HepG2 (cell line): ENCODE measurements around the gene TRAPPC3. TPM values are rescaled to one million over a fixed set of nuclear protein-coding genes. Genes with fewer than 3 reads are reported as not detected.

ENCODE experiments used
- ATAC-seq: fragments of 200-7000 bp; cut with Tn5 transposase; 3 replicates; pipeline ENCODE4 v1.9.1; 2020; ENCODE audit warnings: mild to moderate bottlenecking, moderate library complexity
- BruUV-seq: library from RNA; stranded (reverse); fragments of 400-500 nt; replicated peaks from 2 replicates; lab custom pipeline; 2021; lab: Mats Ljungman, UMichigan
- CTCF ChIA-PET: fragments of 300-600 bp; formaldehyde crosslinking; extraction: SDS; loops from one replicate; lab custom pipeline; 2021; ENCODE audit warnings: low total read pairs, inconsistent platforms, low intra/inter-chr PET ratio; lab: Yijun Ruan, JAX
- POLR2A ChIA-PET: fragments of 350-600 bp; sonication (Branson Sonifier 250); formaldehyde crosslinking; loops from one replicate; lab custom pipeline; 2020; ENCODE audit warnings: antibody characterized with exemption, inconsistent platforms; lab: Yijun Ruan, JAX
- DNase-seq: peaks from one replicate; pipeline ENCODE4 v3.0.0-alpha.2; 2015; ENCODE audit warnings: low spot score
- FAIRE-seq: peaks from 3 replicates; lab custom pipeline; 2011; peaks lifted over from hg19 to GRCh38; lab: Jason Lieb, UNC
- H2AFZ ChIP-seq: one replicate; pipeline ENCODE4 v1.6.1; 2011; ENCODE audit warnings: low read length, inconsistent platforms
- H3K27ac ChIP-seq: fragments of 300-600 bp; 3 replicates; pipeline ENCODE4 v1.8.0; 2011; ENCODE audit warnings: mixed run types, mild to moderate bottlenecking, mixed read lengths, low read length, inconsistent platforms; ENCODE audit not compliant: insufficient read depth; ENCODE audit errors: extremely low read length
- H3K27me3 ChIP-seq, 2 experiments: fragments of 200-600 bp in 1 of 2; 2 replicates in 1 of 2; 3 replicates in 1 of 2; pipeline versions ENCODE4 v1.6.0 to v1.8.0; 2011; ENCODE audit warnings: low read length in 2 of 2, mild to moderate bottlenecking in 2 of 2, moderate library complexity in 2 of 2, inconsistent platforms in 1 of 2; ENCODE audit not compliant: insufficient read depth in 2 of 2, control insufficient read depth in 1 of 2
- H3K36me3 ChIP-seq, 2 experiments: fragments of 200-600 bp in 1 of 2; replicated peaks in 1 of 2; 2 replicates in 1 of 2; 3 replicates in 1 of 2; pipeline versions ENCODE4 v1.5.1 to v1.8.0; 2011; ENCODE audit warnings: low read length in 2 of 2, inconsistent platforms in 1 of 2; ENCODE audit not compliant: insufficient read depth in 2 of 2, control insufficient read depth in 1 of 2
- H3K4me1 ChIP-seq: 2 replicates; pipeline ENCODE4 v1.5.1; 2012; ENCODE audit warnings: low read length, inconsistent platforms; ENCODE audit not compliant: insufficient read depth
- H3K4me2 ChIP-seq: 2 replicates; pipeline ENCODE4 v1.6.0; 2011; ENCODE audit warnings: low read depth, low read length, inconsistent platforms
- H3K4me3 ChIP-seq, 3 experiments: fragments of 200-600 bp in 1 of 3; sonication (generic), shearing (Covaris generic) in 1 of 3; replicated peaks in 1 of 3; 2 replicates each; pipeline ENCODE4 v1.5.1; 2011 to 2016; ENCODE audit warnings: low read length in 3 of 3, inconsistent platforms in 2 of 3, low read depth in 2 of 3, mild to moderate bottlenecking in 2 of 3, control low read depth in 1 of 3, mixed read lengths in 1 of 3; ENCODE audit not compliant: insufficient read depth in 1 of 3
- H3K79me2 ChIP-seq: one replicate; pipeline ENCODE4 v1.6.1; 2011; ENCODE audit warnings: low read length, inconsistent platforms; ENCODE audit not compliant: insufficient read depth
- H3K9ac ChIP-seq: 2 replicates; pipeline ENCODE4 v1.6.0; 2011; ENCODE audit warnings: mild to moderate bottlenecking, low read depth, low read length, inconsistent platforms; ENCODE audit not compliant: insufficient read depth
- H3K9me3 ChIP-seq: 2 replicates; pipeline ENCODE4 v1.5.1; 2012; ENCODE audit warnings: mild to moderate bottlenecking, low read length
- H4K20me1 ChIP-seq: 2 replicates; pipeline ENCODE4 v1.6.0; 2011; ENCODE audit warnings: inconsistent platforms, mild to moderate bottlenecking, low read length, moderate library complexity; ENCODE audit not compliant: insufficient read depth
- ASH2L ChIP-seq: fragments of 300-600, 200-600 bp; sonication (generic); IDR thresholded peaks from 2 replicates; pipeline ENCODE4 v1.7.0; 2017; ENCODE audit warnings: low read depth, mild to moderate bottlenecking, moderate library complexity, mixed read lengths, low read length; ENCODE audit not compliant: insufficient read length
- CEBPB ChIP-seq: IDR thresholded peaks from 2 replicates; pipeline ENCODE4 v1.6.1; 2011; ENCODE audit warnings: low read depth, low read length, improper control_type of control experiment, borderline replicate concordance
- CEBPG ChIP-seq: IDR thresholded peaks from 2 replicates; pipeline ENCODE4 v1.6.1; 2016
- FOXO1 ChIP-seq: sonication (generic); formaldehyde crosslinking; IDR thresholded peaks from 2 replicates; pipeline ENCODE4 v1.4.0; 2020; ENCODE audit warnings: missing genetic modification reagents
- GATA4 ChIP-seq: sonication (generic); IDR thresholded peaks from 2 replicates; pipeline ENCODE4 v1.6.1; 2016; ENCODE audit warnings: antibody characterized with exemption, low read depth, borderline replicate concordance
- HDAC1 ChIP-seq: sonication (generic); formaldehyde crosslinking; IDR thresholded peaks from 2 replicates; pipeline ENCODE4 v1.5.1; 2020; ENCODE audit warnings: mild to moderate bottlenecking, missing genetic modification reagents
- HDAC6 ChIP-seq: fragments of 200-600 bp; sonication (generic); IDR thresholded peaks from 2 replicates; pipeline ENCODE4 v1.7.0; 2017; ENCODE audit warnings: mild to moderate bottlenecking, antibody characterized with exemption, low read length, low read depth
- ISL2 ChIP-seq: sonication (generic); formaldehyde crosslinking; IDR thresholded peaks from 2 replicates; pipeline ENCODE4 v1.5.0; 2020; ENCODE audit warnings: missing genetic modification reagents
- JDP2 ChIP-seq: sonication (generic); formaldehyde crosslinking; IDR thresholded peaks from 2 replicates; pipeline ENCODE4 v1.8.1; 2022; ENCODE audit warnings: missing genetic modification reagents, borderline replicate concordance
- MATR3 ChIP-seq: sonication (generic); formaldehyde crosslinking; IDR thresholded peaks from 2 replicates; pipeline ENCODE4 v1.4.0; 2020; ENCODE audit warnings: missing genetic modification reagents
- MXI1 ChIP-seq: IDR thresholded peaks from 3 replicates; pipeline ENCODE4 v1.6.1; 2012; ENCODE audit warnings: low read depth, low read length, inconsistent platforms, borderline replicate concordance
- ZNF562 ChIP-seq: sonication (generic); formaldehyde crosslinking; IDR thresholded peaks from 2 replicates; pipeline ENCODE4 v1.8.0; 2022; ENCODE audit warnings: missing genetic modification reagents, borderline replicate concordance
- ZNF570 ChIP-seq: sonication (generic); formaldehyde crosslinking; IDR thresholded peaks from 2 replicates; pipeline ENCODE4 v1.4.0; 2020; ENCODE audit warnings: mild to moderate bottlenecking, missing genetic modification reagents, borderline replicate concordance
- ZNF589 ChIP-seq: sonication (generic); formaldehyde crosslinking; conservative IDR thresholded peaks from 2 replicates; pipeline ENCODE4 v1.8.0; 2022; ENCODE audit warnings: mild to moderate bottlenecking, moderate library complexity, missing genetic modification reagents
- WGBS: methylation state at CpG from one replicate; pipeline ENCODE4 v1.1.6; 2017; ENCODE audit warnings: low lambda C conversion rate; 5-methylcytosine and 5-hydroxymethylcytosine counted together
- in situ Hi-C: cut with HindIII; loops from 2 replicates; pipeline ENCODE4 v1.10.0; 2017; ENCODE audit warnings: low pct_unique_long_range_greater_than_20kb; ENCODE audit not compliant: extremely low pct_ligation_motif_present
- intact Hi-C: fragments of 100-400 bp; cut with micrococcal nuclease; formaldehyde crosslinking; loops from one replicate; pipeline ENCODE4 v1.10.0; 2022; ENCODE audit not compliant: unreplicated experiment
- polyA plus RNA-seq, 8 experiments: library from polyadenylated mRNA; depleted of rRNA in 3 of 8; stranded (reverse) in 7 of 8; unstranded in 1 of 8; fragments of >200 nt; fragmentation: Illumina TruSeq in 4 of 8; extraction: Trizol in 4 of 8; gene quantifications; 2 replicates each; pipeline versions ENCODE4 v1.2.1 to v1.2.3, GENCODE V29; 2011 to 2016; ENCODE audit warnings: low read depth in 4 of 8, missing spikeins in 1 of 8, mixed read lengths in 1 of 8; ENCODE audit not compliant: insufficient read depth in 1 of 8
- total RNA-seq, 5 experiments: library from RNA; depleted of rRNA; stranded (reverse); fragments of >200 nt; fragmentation: Illumina TruSeq; extraction: Trizol; gene quantifications; 2 replicates each; pipeline ENCODE4 v1.2.3, GENCODE V29; 2016; ENCODE audit warnings: low read depth in 1 of 5
- TF ChIP-seq, protein P1 (sequence below): sonication (generic); formaldehyde crosslinking; IDR thresholded peaks from 2 replicates; pipeline ENCODE4 v1.8.1; 2023; ENCODE audit warnings: mild to moderate bottlenecking, missing genetic modification reagents, borderline replicate concordance
- TF ChIP-seq, protein P2 (sequence below): sonication (generic); formaldehyde crosslinking; IDR thresholded peaks from 2 replicates; pipeline ENCODE4 v1.5.0; 2020; ENCODE audit warnings: missing genetic modification reagents
- TF ChIP-seq, protein P3 (sequence below): fragments of 450-650 bp; IDR thresholded peaks from 2 replicates; pipeline ENCODE4 v1.6.1; 2017

TRAPPC3 gene
- total and polyA plus RNA-seq, 2 of the 13 experiments (the other 11 are each of a cell fraction or from before 2014, with no cell fraction given), result 53.7 to 62.4 TPM

DNA sequence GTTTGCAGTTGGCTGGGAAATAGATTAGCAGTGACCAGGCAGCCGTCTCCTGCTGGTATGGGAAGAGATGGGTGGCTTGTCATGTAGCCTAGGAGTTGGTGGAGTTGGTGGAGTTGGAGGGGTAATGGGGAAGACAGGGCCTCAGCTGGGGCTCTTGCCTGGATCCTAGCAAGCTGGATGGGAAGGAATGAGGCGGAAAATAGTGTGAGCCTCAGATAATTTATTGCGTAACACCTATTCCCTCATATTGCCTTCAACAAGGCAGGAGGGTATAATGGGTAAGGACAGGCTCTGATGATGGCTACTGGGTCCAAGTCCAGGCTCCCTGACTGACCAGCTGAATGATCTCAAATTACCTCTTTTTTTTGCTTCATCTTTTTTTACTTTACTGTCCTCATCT is 19.2 kb upstream of the TRAPPC3 start:
- FAIRE-seq (no peak), ATAC-seq (no peak)
- no peaks in the 10 kb centered on the region for H3K79me2 ChIP-seq

DNA sequence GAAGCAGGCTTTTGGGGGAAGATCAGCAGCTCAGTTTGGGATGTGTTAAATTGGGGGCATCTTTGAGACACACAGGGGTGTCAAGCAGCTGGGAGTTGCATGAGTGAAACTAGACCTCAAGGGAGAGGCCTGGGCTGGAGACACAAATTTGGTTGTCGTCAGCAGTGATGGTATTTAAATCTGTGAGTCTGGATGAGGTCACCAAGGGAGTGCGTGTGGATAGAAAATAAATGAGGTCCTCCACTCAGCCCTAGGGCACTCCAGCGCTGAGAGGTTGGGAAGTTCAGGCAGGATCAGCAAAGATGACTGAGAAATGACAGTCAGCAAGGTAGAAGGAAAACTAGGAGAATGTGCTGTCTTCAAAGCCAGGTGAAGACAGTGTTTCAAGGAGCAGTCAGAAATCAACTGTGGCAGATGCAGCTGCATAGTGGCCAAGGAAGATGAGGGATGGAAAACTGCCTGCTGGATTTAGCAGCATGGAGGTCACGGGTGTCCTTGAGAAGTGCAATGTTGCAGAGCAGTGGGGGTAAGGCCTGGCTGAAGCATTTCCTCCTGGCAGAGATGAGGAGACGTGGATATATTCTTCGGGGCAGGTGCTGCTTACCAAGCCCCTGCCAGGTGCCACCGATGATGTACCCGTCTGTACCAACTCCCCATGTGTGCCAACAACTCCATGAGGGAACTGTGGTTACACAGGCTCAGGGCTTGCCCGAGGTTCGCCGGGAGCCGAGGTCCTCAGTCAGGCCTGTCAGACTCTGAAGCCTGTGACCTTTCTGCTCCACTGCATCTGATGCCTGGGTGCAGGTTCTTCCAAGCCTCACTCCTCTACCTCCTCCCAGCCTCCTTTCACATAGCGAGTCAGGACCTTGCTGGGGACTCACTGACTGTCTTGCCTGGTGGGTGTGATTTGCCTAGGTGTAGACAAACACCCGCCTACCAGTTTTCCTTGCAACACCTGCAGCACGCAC is 17.9 kb upstream of the TRAPPC3 start:
- DNase-seq, result no peak
- Histone ChIP-seq H4K20me1 (no peaks in the 10 kb centered on the region), H3K4me2 (no peak overlapping the region), H3K9ac (no peak overlapping the region), H3K9me3 (no peaks in the 10 kb centered on the region), H3K79me2 (no peaks in the 10 kb centered on the region), H3K27me3 (no peaks in the 10 kb centered on the region), H3K4me3 (no peak overlapping the region), H3K36me3 (peaks cover 0 to 11% of the 10 kb centered on the region in 2 experiments; a peak in 2 of 5 replicates), H3K4me1 (no peaks in the 10 kb centered on the region), H3K27ac (no peak overlapping the region), H2AFZ (no peak overlapping the region)
- no TSS peak for BruUV-seq
- ATAC-seq, result no peak
- no peak for FAIRE-seq
- intact Hi-C loops (no loop called here), in situ Hi-C loops (no loop called here)
- CTCF ChIA-PET, result no interaction called here
- POLR2A ChIA-PET, result no interaction called here
- WGBS, result 96% methylated on average over 13 of the region's 15 CpGs
- TF ChIP-seq, protein P1, sequence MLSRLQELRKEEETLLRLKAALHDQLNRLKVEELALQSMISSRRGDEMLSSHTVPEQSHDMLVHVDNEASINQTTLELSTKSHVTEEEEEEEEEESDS (CRISPR knock-in tag), result no peak
- TF ChIP-seq HDAC6, result no peak
- TF ChIP-seq MXI1, result no peak
- no peak for TF ChIP-seq ZNF589 (CRISPR knock-in tag)
- no peak for TF ChIP-seq GATA4
- TF ChIP-seq ASH2L, result no peak
- no peak for TF ChIP-seq ZNF570 (CRISPR knock-in tag)
- TF ChIP-seq JDP2 (CRISPR knock-in tag), result no peak
- no peak for TF ChIP-seq ZNF562
- TF ChIP-seq FOXO1 (CRISPR knock-in tag), result no peak
- TF ChIP-seq, protein P2, sequence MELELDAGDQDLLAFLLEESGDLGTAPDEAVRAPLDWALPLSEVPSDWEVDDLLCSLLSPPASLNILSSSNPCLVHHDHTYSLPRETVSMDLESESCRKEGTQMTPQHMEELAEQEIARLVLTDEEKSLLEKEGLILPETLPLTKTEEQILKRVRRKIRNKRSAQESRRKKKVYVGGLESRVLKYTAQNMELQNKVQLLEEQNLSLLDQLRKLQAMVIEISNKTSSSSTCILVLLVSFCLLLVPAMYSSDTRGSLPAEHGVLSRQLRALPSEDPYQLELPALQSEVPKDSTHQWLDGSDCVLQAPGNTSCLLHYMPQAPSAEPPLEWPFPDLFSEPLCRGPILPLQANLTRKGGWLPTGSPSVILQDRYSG (CRISPR knock-in tag), result no peak
- TF ChIP-seq, protein P3, sequence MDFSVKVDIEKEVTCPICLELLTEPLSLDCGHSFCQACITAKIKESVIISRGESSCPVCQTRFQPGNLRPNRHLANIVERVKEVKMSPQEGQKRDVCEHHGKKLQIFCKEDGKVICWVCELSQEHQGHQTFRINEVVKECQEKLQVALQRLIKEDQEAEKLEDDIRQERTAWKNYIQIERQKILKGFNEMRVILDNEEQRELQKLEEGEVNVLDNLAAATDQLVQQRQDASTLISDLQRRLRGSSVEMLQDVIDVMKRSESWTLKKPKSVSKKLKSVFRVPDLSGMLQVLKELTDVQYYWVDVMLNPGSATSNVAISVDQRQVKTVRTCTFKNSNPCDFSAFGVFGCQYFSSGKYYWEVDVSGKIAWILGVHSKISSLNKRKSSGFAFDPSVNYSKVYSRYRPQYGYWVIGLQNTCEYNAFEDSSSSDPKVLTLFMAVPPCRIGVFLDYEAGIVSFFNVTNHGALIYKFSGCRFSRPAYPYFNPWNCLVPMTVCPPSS, result no peak
- TF ChIP-seq HDAC1 (CRISPR knock-in tag), result no peak
- TF ChIP-seq MATR3 (CRISPR knock-in tag), result no peak

More for the DNA sequence above, 19.2 kb upstream of the TRAPPC3 start:
- H3K9ac ChIP-seq, result no peak overlapping the region
- H3K27ac ChIP-seq, result no peak overlapping the region
- intact Hi-C loops, result no loop called here
- H4K20me1 ChIP-seq, result no peaks in the 10 kb centered on the region
- H3K4me2 ChIP-seq, result no peak overlapping the region
- POLR2A ChIA-PET, result no interaction called here
- H3K4me1 ChIP-seq, result no peaks in the 10 kb centered on the region
- H3K36me3 ChIP-seq, result peaks cover 1 to 24% of the 10 kb centered on the region in 2 experiments; a peak in 3 of 5 replicates
- in situ Hi-C loops, result no loop called here
- CTCF ChIA-PET, result no interaction called here
- BruUV-seq, result no TSS peak
- H3K9me3 ChIP-seq, result no peaks in the 10 kb centered on the region
- no peak overlapping the region for H2AFZ ChIP-seq
- DNase-seq, result no peak
- no peak overlapping the region for H3K4me3 ChIP-seq
- no peaks in the 10 kb centered on the region for H3K27me3 ChIP-seq
- 98% methylated on average over 3 of the region's 3 CpGs for WGBS
- TF ChIP-seq CEBPB (peak; percentile 93), ISL2 (CRISPR knock-in tag) (no peak), CEBPG (CRISPR knock-in tag) (peak; percentile 46)
